Lung (tissue), 12 donors: ENCODE measurements around the gene SNTG2. TPM values are rescaled to one million over a fixed set of nuclear protein-coding genes. Genes with fewer than 3 reads are reported as not detected.

Experiments used
- ATAC-seq: fragments of 200-7000 bp; cut with Tn5 transposase; one replicate; pipeline ENCODE4 v1.9.1; 2020; ENCODE audit warnings: moderate number of reproducible peaks; ENCODE audit not compliant: insufficient read depth, low FRiP score
- DNase-seq, 3 donors: peaks; one replicate each; pipeline ENCODE4 v3.0.0-alpha.2; 2013 to 2017
- H3K27ac ChIP-seq, 2 donors: one replicate each; pipeline ENCODE4 v1.5.1; 2013; ENCODE audit warnings: mild to moderate bottlenecking in 2 of 2, moderate library complexity in 2 of 2, control low read depth in 1 of 2, inconsistent platforms in 1 of 2, low read depth in 1 of 2, low read length in 1 of 2
- H3K27me3 ChIP-seq, 3 donors: one replicate each; pipeline ENCODE4 v1.5.1; 2013; ENCODE audit warnings: low read length in 2 of 3; ENCODE audit not compliant: control insufficient read depth in 3 of 3, insufficient read depth in 3 of 3
- H3K36me3 ChIP-seq, 4 donors: one replicate each; pipeline ENCODE4 v1.5.1; 2013; ENCODE audit warnings: low read length in 4 of 4, mild to moderate bottlenecking in 1 of 4, moderate library complexity in 1 of 4; ENCODE audit not compliant: control insufficient read depth in 4 of 4, insufficient read depth in 4 of 4
- H3K4me1 ChIP-seq, 5 donors: one replicate each; pipeline ENCODE4 v1.5.1; 2013; ENCODE audit warnings: low read length in 5 of 5, mild to moderate bottlenecking in 2 of 5, moderate library complexity in 1 of 5; ENCODE audit not compliant: control insufficient read depth in 5 of 5, insufficient read depth in 5 of 5
- H3K4me3 ChIP-seq: one replicate; pipeline ENCODE4 v1.5.1; 2013; ENCODE audit warnings: mild to moderate bottlenecking, control low read depth, moderate library complexity
- H3K9ac ChIP-seq, 2 donors: one replicate each; pipeline ENCODE4 v1.5.1; 2013; ENCODE audit warnings: low read length in 2 of 2, control low read depth in 1 of 2; ENCODE audit not compliant: insufficient read depth in 1 of 2
- H3K9me3 ChIP-seq, 4 donors: one replicate each; pipeline ENCODE4 v1.5.1; 2013; ENCODE audit warnings: low read length in 3 of 4, mild to moderate bottlenecking in 1 of 4, moderate library complexity in 1 of 4; ENCODE audit not compliant: control insufficient read depth in 4 of 4, insufficient read depth in 3 of 4
- CTCF ChIP-seq: IDR thresholded peaks from 2 replicates; pipeline ENCODE4 v1.5.1; 2012; ENCODE audit warnings: mild to moderate bottlenecking; ENCODE audit errors: control extremely low read depth, extremely low read depth
- WGBS, 2 donors: extraction: QIAGEN DNeasy Blood & Tissue Kit; methylation state at CpG; one replicate each; pipeline ENCODE4 v1.1.7; 2013; 5-methylcytosine and 5-hydroxymethylcytosine counted together
- polyA plus RNA-seq, 2 donors: library from polyadenylated mRNA; stranded (reverse); fragments of 200-250 nt; gene quantifications; one replicate each; pipeline ENCODE4 v1.2.1, GENCODE V29; 2013
- total RNA-seq, 2 donors: library from RNA; depleted of rRNA in 1 of 2; stranded (reverse); fragments of >200 nt in 1 of 2; gene quantifications; one replicate each; pipeline ENCODE4 v1.2.1, GENCODE V29; 2014 to 2021
- donor health status: control.
- donor health status: control.
- donor health status: Bipolar disorder and iron deficiency.
- donor health status: healthy.
- donor health status: DM: yes; HTN: yes; CAD: no.

The SNTG2 gene
- total and polyA plus RNA-seq, 4 donors, result 0.31 to 1.8 (median 1.2) TPM

- H3K36me3 ChIP-seq, result no peaks in the 10 kb centered on the region
- WGBS, 2 donors, result 0% methylated on average over 1 of the region's 1 CpG
- H3K27ac ChIP-seq, result no peak overlapping the region
- no peak for ATAC-seq
- no peaks in the 10 kb centered on the region for H3K27me3 ChIP-seq
- peaks cover 0 to 4% (median 2%) of the 10 kb centered on the region in 4 donors for H3K9me3 ChIP-seq
- no peak for TF ChIP-seq CTCF
- H3K9ac ChIP-seq, result no peak overlapping the region
- H3K4me1 ChIP-seq, result no peaks in the 10 kb centered on the region
- DNase-seq, result no peak
- H3K4me3 ChIP-seq, result no peak overlapping the region
Measured at GRCh38 chr2:1047485-1047884, 96.8 kb downstream of the SNTG2 start.

- H3K4me1 ChIP-seq, result no peaks in the 10 kb centered on the region
- H3K9ac ChIP-seq, result no peak overlapping the region
- H3K27me3 ChIP-seq, result no peaks in the 10 kb centered on the region
- ATAC-seq (no peak), DNase-seq (no peak)
- no peak overlapping the region for H3K27ac ChIP-seq
- 56 to 88% methylated on average over 2 of the region's 2 CpGs for WGBS, 2 donors
- H3K4me3 ChIP-seq, result no peak overlapping the region
- no peaks in the 10 kb centered on the region for H3K36me3 ChIP-seq
- no peak for TF ChIP-seq CTCF
- H3K9me3 ChIP-seq, result no peaks in the 10 kb centered on the region
Measured at GRCh38 chr2:1049691-1050090, 99.0 kb downstream of the SNTG2 start.

- no peak for TF ChIP-seq CTCF
- H3K27me3 ChIP-seq, result no peaks in the 10 kb centered on the region
Measured at GRCh38 chr2:1051075-1051474, 100.4 kb downstream of the SNTG2 start.

GRCh38 chr2:1052771-1053191, 102.1 kb downstream of the SNTG2 start:
- WGBS, 2 donors, result 72 to 78% methylated on average over 8 of the region's 8 CpGs
- H3K27me3 ChIP-seq, result no peaks in the 10 kb centered on the region
- H3K9me3 ChIP-seq, result no peaks in the 10 kb centered on the region
- no peak overlapping the region for H3K4me3 ChIP-seq
- ATAC-seq (no peak), DNase-seq (no peak)
- no peak overlapping the region for H3K27ac ChIP-seq
- H3K36me3 ChIP-seq, result no peaks in the 10 kb centered on the region
- no peaks in the 10 kb centered on the region for H3K4me1 ChIP-seq
- H3K9ac ChIP-seq, result no peak overlapping the region
- no peak for TF ChIP-seq CTCF

More at GRCh38 chr2:1051075-1051474, 100.4 kb downstream of the SNTG2 start:
- no peaks in the 10 kb centered on the region for H3K4me1 ChIP-seq
- H3K4me3 ChIP-seq, result no peak overlapping the region
- H3K9me3 ChIP-seq, result no peaks in the 10 kb centered on the region
- no peak overlapping the region for H3K9ac ChIP-seq
- 43 to 65% methylated on average over 3 of the region's 3 CpGs for WGBS, 2 donors
- no peak overlapping the region for H3K27ac ChIP-seq
- ATAC-seq, result no peak
- no peaks in the 10 kb centered on the region for H3K36me3 ChIP-seq
- DNase-seq, result peak in 2 of 3 donors; percentile 7 to 39
